COR-L47 (cell line): Measurements from ENCODE around the gene TNNT2.

ENCODE experiments used
- DNase-seq: peaks from one replicate; lab custom pipeline; 2025; lab: John Stamatoyannopoulos, UW

The TNNT2 gene

DNA sequence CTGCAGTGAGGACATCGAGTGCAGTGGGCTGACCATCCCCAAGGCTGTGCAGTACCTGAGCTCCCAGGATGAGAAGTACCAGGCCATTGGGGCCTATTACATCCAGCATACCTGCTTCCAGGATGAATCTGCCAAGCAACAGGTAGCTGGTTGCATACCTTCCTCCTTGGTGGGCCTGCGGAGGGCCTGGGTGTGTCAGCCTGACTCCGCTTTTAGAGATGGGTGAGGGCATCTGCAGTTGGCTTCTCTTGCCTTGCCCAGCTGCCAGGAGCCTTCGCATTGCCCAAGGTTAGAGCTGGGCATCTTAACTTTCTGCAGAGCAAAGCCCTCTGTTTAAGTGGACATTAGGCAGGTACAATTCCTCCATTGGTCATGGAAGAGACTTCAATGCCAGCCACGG is 60.9 kb downstream of the TNNT2 start:
- DNase-seq = no peak

DNA sequence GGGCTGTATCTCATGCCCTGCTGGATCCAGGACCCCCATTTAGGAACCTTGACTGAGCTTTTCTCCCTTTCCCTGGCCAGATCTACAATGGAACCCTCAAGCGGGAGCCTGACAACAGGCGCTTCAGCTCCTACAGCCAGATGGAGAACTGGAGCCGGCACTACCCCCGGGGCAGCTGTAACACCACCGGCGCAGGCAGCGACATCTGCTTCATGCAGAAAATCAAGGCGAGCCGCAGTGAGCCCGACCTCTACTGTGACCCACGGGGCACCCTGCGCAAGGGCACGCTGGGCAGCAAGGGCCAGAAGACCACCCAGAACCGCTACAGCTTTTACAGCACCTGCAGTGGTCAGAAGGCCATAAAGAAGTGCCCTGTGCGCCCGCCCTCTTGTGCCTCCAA is 64.4 kb downstream of the TNNT2 start:
- DNase-seq = no peak

DNA sequence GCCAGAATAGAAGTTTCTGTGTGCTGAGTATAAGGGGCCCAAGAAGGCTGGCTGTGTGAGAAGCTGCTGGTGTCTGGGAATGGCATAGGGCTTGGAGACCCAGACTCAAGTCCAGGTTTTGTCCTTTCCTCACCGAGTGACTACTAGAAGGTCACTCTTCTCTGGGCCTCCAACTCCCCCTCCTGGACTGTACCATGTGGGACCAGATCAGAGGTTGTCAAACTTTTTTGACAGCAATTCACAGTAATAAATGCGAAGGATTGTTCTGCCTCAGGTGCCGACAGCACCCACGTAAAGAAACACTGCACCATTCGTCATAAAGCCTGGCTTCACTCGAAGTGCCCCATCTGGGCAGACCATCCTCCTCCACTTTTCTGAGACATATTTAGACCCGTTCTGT is 65.2 kb downstream of the TNNT2 start:
- DNase-seq = no peak

DNA sequence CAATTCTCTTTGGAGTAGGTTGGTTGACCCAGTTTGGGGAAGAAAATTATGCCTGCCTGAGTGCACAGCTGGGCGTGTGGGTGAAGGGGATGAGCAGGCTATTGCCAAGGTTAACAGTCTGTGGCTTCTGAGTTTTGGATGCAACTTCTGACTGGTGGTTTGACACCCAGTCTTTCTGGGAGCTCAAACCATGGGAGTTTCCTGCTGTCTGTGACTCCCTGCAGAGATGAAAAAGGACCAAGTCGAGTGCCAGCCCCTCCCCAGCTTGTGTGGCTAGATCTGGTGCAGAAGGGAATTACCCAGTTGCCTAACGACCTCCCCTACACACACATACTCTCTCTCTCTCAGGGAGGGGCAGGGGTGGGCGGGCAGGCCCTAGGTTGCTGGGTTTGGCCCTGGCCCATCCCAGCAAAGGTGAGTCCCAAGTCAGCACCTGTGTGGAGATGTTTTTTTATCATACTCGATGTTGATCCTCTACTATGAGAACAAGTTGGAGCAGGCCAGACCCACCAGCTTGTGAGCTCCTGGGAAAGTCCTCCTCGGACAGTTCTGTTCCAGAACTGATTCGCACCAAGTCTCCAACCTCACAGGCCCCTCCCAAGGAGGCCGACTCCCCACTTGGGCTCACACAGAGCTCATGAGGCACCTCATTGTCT is 66.0 kb downstream of the TNNT2 start:
- no peak for DNase-seq

DNA sequence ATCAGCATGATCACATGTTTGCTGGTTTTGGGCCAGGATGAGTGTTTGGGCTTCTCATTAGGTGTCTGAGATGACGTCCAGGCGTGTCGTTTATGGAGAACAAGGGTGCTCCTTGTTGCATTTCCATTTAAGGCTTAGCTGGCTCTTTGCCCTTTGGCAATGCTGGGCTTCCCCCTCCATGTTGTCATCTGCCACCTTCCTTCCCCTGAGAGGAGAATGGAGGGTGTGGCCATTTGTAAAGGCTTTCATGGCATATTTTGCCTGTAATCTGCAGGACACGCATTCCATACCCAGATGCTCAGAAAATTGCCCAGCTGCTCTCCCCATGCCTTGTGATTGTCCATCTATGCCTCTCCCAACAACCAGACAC is 66.5 kb downstream of the TNNT2 start:
- DNase-seq = peak; percentile 91

DNA sequence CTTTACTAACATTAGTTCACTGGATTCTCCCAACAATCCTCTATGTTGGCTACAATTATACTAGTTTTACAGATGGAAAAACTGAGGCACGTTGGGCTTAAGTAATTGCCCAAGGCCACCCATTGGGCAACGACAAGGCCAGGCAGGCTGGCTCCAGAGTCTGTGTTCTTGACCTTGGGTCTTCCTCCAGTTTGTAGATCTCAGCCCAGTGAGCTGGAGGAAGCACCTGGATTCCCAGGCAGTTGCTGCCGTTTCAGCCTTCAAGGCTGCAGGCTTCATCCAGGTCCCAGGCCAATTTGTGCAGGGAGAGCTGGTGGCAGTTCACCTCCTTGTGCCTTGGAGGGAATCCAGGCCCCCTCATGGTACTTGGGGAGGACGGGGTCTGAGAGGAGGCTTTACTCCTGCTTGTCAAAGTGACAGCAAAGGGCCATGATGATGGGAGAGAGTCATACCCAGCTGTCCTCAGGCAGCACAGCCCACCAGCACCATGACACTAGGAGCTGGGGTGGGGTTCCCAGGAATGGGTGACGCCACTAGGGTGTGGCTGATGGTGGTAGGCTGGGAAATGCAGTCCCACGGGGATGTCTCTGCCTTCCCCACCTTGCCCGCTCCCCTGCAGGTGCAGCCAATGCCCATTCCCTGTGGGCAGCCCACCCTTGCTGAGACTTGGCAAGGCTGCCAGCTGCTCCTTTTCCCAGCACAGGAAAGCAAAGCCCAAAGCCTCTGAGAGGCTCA is 67.1 kb downstream of the TNNT2 start:
- no peak for DNase-seq

DNA sequence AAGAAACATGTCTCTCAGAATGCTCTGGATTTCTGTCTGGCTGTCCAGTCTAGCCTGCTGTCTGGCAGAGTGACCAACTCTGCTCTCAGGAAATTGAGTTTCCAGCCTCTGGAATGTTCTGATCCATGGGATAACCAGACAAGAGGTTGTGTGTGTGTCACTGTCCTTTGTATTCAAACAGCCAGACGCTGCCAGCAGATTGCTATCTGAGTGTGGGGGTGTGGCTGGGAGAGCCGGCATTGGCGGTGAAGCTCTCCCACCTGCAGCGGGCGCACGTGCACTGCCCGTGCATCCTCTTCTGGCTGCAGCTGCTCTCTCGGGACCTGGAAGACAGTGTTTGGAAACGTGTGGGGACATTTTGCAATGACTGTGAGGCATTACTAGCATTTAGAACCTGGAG is 68.1 kb downstream of the TNNT2 start:
- DNase-seq = peak; percentile 91
